HG03097 (cell line): ENCODE results near the gene ABHD8.

ENCODE experiments used
- ATAC-seq: cut with Tn5 transposase; IDR thresholded peaks from one replicate; pipeline ENCODE4 v1.9.1; 2021; ENCODE audit not compliant: unreplicated experiment, low FRiP score

ABHD8 gene

DNA sequence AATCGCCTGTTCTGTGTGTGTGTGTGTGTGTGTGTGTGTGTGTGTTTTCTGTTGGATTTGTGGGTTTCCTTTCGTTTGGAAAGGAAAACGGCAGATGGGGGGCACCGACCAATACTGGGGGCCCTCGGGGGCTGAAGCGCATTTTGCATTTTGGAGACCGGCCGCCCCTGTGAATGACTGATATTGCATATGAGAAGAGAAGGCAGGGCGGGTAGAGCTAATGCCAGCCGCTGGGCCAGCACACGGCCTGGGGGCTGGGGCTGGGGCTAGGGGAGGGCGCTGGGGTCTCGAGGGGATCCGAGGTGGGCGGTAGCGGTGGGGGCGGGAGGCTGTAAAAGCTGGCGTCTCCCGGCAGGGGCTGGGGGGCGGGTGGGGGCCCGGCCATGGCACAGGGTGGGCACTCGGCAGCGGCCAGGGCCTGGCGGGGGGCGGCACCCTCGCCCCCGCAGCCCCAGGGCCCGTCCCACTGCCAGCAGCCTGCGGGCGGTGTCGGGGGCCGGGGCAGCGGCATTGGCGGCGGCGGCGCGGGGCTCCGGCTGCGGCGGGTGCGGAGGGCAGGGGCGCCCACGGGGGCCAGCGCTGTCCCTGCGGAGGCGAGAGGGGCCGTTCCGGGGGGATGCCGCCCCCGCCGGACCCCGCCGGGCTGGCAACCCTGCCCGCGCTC lies 20.2 kb upstream of the ABHD8 start:
- no peak for ATAC-seq

DNA sequence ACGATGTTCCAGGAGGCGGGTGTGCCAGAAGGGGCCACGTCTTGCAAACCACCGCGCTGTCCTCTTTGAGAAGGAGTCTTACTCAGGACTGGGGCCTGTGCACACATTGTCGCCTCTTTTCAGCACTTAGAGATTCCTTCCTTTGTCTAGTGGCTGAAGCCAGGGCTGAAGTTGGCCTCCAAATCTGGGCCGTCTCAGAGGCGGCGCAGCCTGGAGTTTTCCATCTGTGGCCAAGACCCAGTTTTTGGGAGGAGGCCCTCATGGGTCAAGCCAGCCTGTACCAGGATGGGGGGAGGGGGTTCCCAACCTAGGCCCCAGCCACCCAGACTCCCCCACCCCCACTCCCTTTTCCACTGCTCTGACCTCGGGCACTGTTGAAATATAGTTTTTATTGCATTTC lies 19.6 kb upstream of the ABHD8 start:
- ATAC-seq = no peak

DNA sequence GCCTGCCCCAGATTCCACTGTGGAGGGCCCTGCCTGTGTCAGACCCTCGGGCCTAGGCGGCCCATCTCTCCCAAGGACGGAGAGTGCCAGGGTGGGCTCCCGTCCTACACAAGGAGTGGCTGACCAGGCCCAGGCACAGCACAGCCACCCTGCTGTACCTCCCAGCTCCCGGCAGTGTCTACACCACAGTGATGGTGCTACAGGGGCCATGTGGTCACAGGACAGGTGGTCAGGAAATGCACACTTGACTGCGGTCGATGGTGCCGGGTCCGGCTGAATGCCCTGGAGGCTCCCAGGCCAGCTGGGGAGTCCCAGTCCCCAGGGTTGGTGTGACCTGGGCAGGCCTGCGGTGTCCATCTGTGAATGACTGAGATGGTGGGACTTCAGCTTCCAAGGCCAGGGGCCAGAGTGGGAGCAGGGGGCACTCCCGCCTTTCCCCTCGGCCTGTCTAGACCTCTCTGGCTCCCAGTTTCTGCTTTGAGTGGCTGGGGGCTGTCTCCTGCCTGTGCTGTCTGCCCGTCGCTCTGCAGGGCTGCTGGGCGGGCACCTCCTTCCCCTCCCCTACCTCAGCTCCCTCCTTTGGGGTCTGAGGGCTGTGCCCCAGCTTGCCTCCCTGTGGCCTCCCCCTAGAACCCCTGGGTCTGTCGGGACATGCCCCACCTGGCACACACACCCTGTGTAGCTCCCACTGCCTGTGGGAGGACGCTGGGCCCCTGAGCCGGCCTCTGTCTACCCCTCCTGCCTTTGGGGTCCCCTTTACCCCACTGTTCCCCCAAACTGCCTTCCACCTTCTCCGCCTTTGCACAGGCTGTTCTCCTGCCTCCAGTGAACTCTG lies 18.6 kb upstream of the ABHD8 start:
- no peak for ATAC-seq

DNA sequence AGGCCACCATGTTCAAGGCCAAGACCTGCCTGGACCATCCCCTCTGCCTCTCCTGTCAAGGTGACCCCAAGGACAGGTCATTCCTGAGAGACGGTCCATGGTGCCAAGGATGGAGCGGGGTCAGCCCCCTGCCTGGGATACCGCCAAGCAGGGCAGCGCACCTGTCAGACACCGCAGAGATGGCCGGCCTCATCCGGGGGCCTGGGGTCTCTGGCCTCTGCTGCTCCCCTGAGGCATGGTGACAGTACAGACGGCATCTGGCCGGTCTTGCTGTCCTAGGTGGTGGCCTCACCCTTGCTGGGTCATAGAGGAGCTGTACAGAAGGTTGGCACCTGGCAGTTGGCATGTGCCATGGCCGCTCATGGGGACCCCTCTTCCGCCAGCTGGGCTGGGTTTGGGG lies 17.2 kb upstream of the ABHD8 start:
- no peak for ATAC-seq

DNA sequence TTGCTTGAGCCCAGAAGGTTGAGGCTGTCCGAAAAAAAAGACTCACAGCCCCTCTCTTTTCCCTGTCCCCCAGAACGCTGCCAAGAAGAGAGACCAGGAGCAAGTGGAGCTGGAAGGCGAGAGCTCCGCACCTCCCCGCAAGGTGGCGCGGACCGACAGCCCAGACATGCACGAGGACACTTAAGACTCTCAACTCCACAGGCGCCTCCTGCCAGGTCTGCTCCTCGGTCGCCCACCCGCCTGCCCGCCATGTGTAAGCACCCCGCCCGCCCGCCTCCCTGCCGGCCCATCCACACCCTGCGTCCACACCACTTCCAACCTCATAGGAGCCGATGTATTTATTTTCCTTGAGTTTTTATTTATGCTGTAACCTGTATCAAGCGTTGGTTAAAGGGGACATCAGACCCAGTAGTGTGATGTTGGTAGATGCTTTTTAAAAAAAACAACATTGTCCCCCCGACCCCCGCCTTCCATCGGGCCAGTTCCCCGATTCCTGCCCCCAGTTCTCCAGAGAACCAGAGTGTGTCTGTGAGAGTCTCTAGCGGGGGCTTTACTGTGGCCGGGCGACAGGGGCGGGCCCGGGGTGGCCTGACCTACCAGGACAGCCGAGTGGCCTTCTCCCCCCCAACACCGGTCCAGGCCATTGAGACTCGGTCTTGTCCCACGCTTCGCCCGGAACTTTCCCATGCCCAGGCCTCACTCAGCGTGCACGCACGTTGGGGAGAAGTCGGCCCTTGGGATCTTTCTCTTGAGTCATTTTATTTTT lies 16.4 kb upstream of the ABHD8 start:
- ATAC-seq = no peak

DNA sequence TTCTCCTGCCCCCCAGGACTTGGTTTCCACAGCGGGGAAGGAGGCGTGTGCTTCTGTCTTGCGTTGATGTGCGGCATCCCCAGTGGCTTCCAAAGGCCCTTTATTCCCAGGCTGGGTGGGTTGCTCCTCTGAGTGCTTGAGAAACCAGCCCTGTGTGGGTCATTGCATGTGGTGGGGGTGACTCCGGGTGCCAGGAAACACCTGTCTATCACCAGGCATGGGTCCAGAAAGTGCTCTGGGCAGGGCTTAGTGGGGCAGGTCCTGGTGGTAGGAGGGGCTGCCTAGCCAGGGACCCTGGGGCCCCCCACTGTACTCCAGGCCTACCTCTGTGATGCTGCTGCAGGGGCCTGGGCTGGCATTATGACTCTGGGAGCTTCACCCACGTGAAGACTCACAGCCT lies 15.7 kb upstream of the ABHD8 start:
- ATAC-seq = no peak

DNA sequence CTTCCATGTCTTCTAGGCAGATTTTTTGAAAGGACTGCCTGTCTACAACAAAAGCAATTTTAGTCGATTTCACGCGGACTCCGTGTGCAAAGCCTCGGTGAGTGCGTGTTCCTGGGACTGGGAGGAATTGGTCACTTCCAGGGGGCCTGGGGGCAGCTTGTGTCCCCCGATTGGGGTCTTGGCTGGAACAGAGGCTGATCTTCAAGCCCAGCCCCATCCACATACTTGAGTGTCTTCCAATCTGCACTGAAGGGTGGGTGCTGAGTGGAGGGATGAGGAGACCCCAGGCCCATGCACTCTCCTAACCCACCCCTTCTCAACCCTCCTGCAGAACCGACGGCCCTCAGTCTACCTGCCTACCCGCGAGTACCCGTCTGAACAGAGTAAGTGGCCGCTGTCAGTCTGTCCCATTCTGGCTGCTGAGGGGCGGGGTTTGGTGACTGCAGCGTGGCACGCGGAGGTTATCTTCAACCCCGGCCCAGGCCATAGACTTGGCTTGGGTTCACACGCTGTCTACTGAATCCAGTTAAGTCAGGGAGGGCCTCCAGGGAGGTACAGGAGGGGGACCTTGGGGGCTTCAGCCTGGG lies 10.9 kb upstream of the ABHD8 start:
- no peak for ATAC-seq

DNA sequence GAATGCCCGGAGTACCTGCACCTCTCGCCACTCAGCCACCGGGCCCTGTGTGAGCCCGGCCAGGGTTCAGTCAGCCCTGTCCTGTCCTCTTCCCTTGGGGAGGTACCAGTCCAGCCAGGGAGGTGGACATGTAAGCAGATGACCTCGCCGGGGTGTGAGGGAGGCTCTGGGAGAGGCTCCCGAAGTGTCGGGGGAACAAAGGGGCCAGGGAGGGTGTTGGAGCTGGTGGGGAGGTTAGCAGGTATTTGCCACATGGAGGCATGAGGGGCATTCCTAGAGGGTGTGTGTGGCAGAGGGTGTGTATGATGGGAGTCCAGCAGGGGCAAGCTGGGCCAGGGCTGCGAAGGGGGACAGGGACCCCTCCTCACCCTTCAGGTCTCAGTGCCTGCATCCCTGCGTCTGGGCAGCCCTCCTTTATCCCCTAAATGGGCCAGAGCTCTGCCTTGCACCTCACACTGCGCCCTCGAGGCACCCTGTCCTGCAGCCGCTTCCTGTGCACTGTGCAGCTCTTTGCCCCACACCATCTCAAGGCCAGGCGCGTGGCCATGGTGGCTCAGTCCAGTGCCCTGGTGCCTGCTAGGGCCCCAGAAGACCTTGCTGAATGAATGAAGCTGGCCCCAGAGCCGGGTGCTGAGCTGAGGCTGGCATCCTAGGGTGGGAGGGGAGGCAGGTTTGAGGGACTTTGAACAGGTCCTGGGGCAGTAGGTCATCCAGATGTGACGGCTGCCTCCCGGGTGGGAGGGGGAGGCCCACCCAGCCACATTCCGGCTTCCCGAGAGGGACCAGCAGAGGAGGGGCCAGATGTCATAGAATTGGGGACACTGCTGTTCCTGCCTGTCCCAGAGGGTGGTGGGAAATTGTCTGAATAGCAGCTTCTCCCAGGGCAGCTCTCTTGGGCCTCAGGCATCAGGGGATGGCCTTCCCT lies 9.2 kb upstream of the ABHD8 start:
- ATAC-seq = no peak

DNA sequence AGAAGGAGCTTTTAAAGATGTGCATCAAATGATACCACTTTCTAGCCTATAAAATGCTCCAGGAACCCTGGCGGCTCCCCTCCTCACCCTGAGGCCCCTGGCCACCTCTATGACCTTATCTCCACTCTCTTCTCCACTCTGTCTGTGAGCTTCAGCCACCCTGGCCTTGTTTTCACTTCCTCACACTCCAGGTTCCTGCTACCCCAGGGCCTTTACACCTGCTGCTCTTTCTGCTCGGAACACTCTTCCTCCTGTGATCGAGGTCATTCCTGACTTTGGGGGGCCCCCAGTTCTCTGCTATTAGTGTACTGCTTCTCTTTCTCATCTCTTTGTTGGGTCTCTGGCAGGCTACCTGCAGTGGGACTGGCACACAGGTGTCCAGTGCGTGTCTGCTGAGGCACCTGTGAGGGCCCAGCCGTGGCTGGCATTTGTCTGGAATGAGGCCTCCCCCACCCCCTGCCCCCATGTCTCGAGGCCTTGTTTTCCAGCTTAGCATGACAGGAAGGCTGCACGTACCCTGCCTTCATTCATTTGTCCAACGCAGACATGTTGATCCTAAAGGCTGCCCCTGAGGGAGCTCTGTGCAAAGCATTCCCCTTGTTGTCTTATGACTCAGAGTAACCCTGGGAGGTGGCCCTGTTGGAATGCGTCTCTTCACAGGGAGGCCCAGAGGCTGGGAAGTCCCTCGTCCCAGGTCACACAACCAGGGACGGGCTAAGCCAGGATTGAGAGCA lies 8.4 kb upstream of the ABHD8 start:
- no peak for ATAC-seq

DNA sequence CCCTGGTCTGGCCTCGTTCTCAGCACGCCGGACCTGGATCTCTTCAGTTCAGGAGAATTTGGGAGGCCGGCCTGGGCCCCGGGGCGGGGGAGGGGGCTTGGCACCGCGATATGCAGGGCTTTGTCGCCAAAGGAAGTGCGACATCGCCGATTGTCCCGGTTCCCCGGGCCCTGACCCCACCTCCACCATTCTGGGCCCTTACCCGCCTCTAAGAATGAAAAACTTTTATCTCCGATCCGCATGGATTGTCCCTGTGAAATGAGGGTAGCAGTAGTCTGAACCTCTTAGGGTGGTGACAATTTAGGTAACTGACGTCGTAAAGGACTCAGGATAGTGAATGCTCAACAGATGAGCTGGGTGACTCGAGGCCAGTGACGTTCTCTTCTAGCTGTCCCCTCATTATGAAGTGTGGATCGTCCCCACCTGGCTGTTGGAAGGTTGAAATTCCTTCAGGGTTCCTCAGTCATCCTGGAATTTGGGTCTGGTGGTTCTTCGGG lies 6.8 kb upstream of the ABHD8 start:
- ATAC-seq = no peak

DNA sequence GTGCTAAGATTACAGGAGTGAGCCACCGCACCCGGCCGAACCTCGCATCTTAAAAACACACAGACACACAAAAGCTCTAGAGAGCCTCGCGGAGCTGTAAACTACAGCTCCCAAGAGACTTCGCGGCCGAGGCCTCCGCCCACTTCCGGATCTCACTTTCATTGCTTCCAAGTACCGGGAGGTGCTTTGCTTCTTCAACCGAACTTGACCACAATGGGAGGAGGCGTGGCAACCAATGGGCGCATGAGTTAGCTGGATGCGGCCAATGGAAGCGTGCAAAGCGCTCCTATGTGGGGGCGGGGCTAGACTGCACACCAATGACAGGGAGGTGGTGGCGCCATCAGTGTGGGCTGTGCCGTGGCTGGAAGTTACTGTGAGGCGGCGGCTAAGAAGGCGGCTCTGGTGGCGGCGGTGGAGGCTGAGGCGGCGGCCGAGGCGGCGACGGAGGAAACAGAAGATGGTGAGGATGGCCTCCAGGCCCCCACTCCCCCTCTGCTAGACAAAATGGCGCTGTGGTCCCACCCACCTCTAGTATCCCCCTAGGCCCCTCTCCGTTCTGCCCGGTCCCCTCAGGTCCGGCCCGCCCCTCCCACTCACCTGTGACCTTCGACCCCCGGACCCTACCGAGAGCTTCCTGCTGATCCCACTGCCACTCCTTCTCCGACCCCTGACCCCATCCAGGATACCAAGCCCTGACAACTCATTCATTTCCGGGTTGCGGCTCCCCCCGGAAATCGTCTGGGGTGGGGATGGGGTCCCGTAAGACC lies 6.2 kb upstream of the ABHD8 start, which contains the start of gene DDA1:
TSS of gene DDA1 (plus strand) at position 366 of the 767 bp plus-strand sequence. CDS start at position 458, 92 bp downstream.
- ATAC-seq = peak; percentile 40

DNA sequence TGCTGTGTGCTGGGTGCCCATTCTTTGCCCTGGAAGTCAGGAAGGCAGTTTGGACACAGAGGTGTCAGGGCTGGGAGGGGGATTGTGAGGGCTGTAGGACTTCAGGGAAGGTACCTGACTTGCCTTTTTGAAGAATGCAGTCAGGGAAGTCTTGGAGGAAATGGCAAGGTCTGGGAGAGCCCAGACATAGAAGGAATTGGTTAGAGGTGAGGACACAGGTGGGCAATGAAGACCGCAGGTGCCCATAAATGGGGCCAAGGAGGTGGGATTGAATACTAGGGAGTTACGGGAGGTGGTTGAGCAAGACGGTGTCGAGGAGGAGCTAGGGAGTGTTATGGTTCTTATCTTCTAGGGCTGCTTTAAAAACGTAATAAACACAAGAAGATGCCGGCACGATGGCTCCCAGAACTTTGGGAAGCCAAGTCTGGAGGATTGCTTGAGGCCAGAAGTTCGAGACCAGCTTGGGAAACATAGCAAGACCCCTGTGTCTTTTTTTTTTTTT lies 4.7 kb upstream of the ABHD8 start:
- ATAC-seq = no peak

DNA sequence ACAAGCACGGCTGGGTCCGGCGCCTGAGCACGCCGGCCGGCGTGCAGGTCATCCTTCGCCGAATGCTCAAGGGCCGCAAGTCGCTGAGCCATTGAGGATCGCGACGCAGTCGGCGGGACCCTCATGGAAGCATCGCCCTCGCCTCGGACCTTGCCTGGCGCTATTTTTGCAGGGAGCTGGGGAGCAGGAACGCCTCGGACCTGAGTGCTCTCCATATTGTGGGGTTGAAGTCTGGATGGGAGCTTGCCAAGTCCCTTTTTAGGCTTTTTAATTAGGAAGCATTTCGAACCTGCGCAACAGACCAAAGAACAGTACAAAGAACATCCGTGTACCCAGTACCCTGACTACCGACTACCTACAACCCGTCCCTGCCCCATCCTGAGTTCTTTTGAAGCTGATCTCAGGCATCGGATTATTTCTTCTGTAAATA lies 3.1 kb upstream of the ABHD8 start:
- no peak for ATAC-seq

DNA sequence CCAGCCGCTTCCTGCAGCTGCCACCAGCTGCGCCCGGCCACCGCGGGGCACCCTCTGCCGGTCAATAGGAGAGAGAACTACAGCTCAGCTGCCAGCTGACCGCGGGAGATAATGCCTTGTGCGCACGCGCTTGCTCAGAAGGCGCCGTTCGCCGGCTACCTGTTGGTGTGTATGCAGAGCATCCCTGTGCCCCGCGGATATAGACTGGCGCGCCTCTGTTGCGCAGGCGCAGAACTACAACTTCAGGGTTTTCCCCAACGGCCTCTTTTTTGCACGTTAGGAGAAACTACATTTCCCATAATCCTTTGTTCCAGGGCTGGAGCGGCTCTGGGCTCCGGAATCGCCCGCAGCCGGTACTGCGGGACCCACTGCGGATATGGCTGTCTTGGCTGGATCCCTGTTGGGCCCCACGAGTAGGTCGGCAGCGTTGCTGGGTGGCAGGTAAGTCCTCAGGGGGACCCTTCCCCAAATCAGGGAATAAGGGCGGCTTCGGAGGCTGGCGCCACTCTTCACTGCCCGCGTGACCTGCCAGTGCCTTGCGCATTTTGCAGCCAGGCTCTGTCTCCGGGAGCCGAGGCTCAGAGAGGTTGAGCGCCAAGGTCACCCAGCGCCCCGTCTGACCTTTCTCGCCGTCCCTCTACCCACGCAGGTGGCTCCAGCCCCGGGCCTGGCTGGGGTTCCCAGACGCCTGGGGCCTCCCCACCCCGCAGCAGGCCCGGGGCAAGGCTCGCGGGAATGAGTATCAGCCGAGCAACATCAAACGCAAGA lies 2.5 kb upstream of the ABHD8 start, which contains the start of gene MRPL34:
TSS of gene MRPL34 (plus strand) at position 356 of the 768 bp plus-strand sequence. CDS start at position 377, 21 bp downstream.
- peak; percentile 79 for ATAC-seq

DNA sequence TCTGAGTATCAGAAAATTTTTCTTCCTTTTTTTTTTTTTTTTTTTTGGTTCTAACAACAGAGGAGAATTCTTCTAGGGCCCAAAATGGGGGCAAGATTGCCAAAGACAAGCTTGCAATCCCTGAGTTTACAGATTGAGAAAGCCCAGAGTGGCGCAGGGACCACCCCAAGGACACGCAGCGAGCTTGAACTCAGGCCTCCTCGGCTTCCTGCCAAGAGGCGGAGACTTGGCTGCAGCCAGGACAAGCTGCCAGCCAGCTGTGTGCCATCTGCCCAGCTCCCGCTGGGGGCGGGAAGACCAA lies 1.9 kb upstream of the ABHD8 start:
- ATAC-seq = no peak

DNA sequence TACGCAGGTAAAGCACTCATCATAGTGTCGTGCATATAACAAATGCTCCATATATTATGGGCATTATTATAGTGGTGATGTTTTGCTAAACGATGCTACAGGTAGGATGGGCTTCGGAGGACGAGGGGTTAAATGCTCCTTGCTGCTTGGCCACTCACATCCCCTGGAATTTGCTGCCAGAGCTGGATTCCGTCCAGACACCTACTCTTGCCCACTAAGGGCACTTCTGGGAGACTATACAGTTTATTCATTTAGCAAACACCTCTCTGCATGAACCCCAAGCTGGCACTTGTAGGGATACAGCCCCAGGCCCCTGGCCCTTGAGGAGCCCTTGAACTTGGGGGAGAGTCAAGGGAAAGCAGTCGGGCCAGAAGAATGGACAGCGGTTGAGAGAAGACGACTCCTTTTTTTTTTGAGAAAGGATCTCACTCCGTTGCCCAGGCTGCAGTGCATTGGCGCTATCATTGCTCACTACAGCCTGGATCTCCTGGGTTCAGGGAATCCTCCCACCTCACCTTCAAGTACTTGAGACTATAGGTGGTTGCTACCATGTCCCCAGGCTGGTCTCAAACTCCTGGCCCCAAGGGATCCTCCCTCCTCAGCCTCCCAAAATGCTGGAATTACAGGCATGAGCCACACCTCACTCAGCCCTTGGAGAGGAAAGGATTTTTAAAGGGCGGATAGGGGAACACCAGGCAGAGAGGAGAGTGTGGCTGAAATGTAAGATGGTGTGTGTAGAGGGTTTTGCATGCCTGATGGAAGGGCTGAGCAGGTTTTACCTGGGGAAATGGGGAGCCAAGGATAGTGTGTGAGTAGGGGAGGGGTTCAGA lies 1.4 kb upstream of the ABHD8 start:
- no peak for ATAC-seq

DNA sequence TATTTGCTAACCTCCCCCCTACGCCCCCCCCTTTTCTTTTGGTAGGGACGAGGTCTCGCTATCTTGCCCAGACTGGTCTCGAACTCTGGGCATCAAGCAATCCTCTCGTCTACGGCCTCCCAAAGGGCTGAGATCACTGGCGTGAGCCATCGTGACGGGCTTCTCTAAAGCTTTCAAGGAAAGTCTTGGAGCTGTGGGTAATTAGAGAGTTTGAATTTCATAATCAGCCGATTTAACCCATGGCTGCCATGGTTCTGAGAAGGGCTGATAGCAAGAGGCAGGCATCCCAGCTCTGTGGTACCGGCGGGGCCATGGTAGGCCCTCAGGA lies 679 bp upstream of the ABHD8 start:
- ATAC-seq = no peak
